Stomach smooth muscle (tissue), 2 donors: Measurements from ENCODE around the gene USP20.

ENCODE experiments used
- H3K27ac ChIP-seq: one replicate; pipeline ENCODE4 v1.7.0; 2013; ENCODE audit warnings: mild to moderate bottlenecking, low read length, inconsistent platforms
- H3K27me3 ChIP-seq, 2 donors: one replicate each; pipeline ENCODE4 v1.7.0; 2013; ENCODE audit warnings: low read length in 2 of 2; ENCODE audit not compliant: insufficient read depth in 2 of 2, control insufficient read depth in 1 of 2
- H3K36me3 ChIP-seq, 2 donors: one replicate each; pipeline ENCODE4 v1.7.0; 2013; ENCODE audit warnings: low read length in 2 of 2; ENCODE audit not compliant: control insufficient read depth in 2 of 2, insufficient read depth in 2 of 2
- H3K4me1 ChIP-seq: one replicate; pipeline ENCODE4 v1.7.0; 2013; ENCODE audit warnings: low read length; ENCODE audit not compliant: control insufficient read depth, insufficient read depth
- H3K4me3 ChIP-seq, 2 donors: one replicate each; pipeline ENCODE4 v1.7.0; 2013; ENCODE audit warnings: low read length in 2 of 2
- H3K9ac ChIP-seq, 2 donors: one replicate each; pipeline ENCODE4 v1.7.0; 2013; ENCODE audit warnings: low read length in 2 of 2, mild to moderate bottlenecking in 1 of 2
- H3K9me3 ChIP-seq, 2 donors: one replicate each; pipeline ENCODE4 v1.7.0; 2013; ENCODE audit warnings: low read length in 2 of 2; ENCODE audit not compliant: control insufficient read depth in 2 of 2
- donor health status: healthy.
- donor health status: Pancreatic carcinoma.

The USP20 gene

GRCh38 chr9:129894120-129894823, 59.0 kb downstream of the USP20 start:
- Histone ChIP-seq H3K36me3 (peaks cover 14 to 36% of the 10 kb centered on the region in 2 donors), H3K27ac (no peak overlapping the region), H3K9me3 (no peaks in the 10 kb centered on the region), H3K9ac (no peak overlapping the region), H3K4me1 (peaks cover 3% of the 10 kb centered on the region), H3K4me3 (no peak overlapping the region), H3K27me3 (no peaks in the 10 kb centered on the region)

GRCh38 chr9:129895376-129896268, 60.4 kb downstream of the USP20 start:
- Histone ChIP-seq H3K9ac (no peak overlapping the region), H3K36me3 (peaks cover 18 to 43% of the 10 kb centered on the region in 2 donors)

GRCh38 chr9:129897263-129897662, 62.0 kb downstream of the USP20 start:
- H3K36me3 ChIP-seq, result peaks cover 27 to 51% of the 10 kb centered on the region in 2 donors
- no peak overlapping the region for H3K4me3 ChIP-seq
- H3K9me3 ChIP-seq, result no peaks in the 10 kb centered on the region
- peaks cover 3% of the 10 kb centered on the region for H3K4me1 ChIP-seq
- no peak overlapping the region for H3K27ac ChIP-seq
- H3K27me3 ChIP-seq, result no peaks in the 10 kb centered on the region
- H3K9ac ChIP-seq, result no peak overlapping the region

More at GRCh38 chr9:129895376-129896268, 60.4 kb downstream of the USP20 start:
- H3K4me1 ChIP-seq, result peaks cover 3% of the 10 kb centered on the region
- H3K4me3 ChIP-seq, result no peak overlapping the region
- no peaks in the 10 kb centered on the region for H3K27me3 ChIP-seq
- H3K27ac ChIP-seq, result no peak overlapping the region
- no peaks in the 10 kb centered on the region for H3K9me3 ChIP-seq

GRCh38 chr9:129898185-129898584, 62.9 kb downstream of the USP20 start:
- no peaks in the 10 kb centered on the region for H3K27me3 ChIP-seq
- H3K4me3 ChIP-seq, result no peak overlapping the region
- H3K4me1 ChIP-seq, result peaks cover 3% of the 10 kb centered on the region
- H3K9me3 ChIP-seq, result no peaks in the 10 kb centered on the region
- no peak overlapping the region for H3K27ac ChIP-seq
- no peak overlapping the region for H3K9ac ChIP-seq
- peaks cover 30 to 56% of the 10 kb centered on the region in 2 donors for H3K36me3 ChIP-seq

- Histone ChIP-seq H3K9me3 (no peaks in the 10 kb centered on the region), H3K36me3 (peaks cover 36 to 51% of the 10 kb centered on the region in 2 donors), H3K27ac (no peak overlapping the region)
These were observed 64.4 kb downstream of the USP20 start for GRCh38 chr9:129899620-129900019.

GRCh38 chr9:129900263-129901027, 65.2 kb downstream of the USP20 start:
- Histone ChIP-seq H3K27me3 (no peaks in the 10 kb centered on the region), H3K27ac (no peak overlapping the region), H3K4me1 (peaks cover 3% of the 10 kb centered on the region), H3K36me3 (peaks cover 36 to 45% of the 10 kb centered on the region in 2 donors), H3K4me3 (no peak overlapping the region), H3K9me3 (no peaks in the 10 kb centered on the region), H3K9ac (no peak overlapping the region)

More at GRCh38 chr9:129899620-129900019, 64.4 kb downstream of the USP20 start:
- no peaks in the 10 kb centered on the region for H3K27me3 ChIP-seq
- no peak overlapping the region for H3K9ac ChIP-seq
- no peak overlapping the region for H3K4me3 ChIP-seq
- H3K4me1 ChIP-seq, result peaks cover 3% of the 10 kb centered on the region

GRCh38 chr9:129901993-129902739, 66.9 kb downstream of the USP20 start:
- peaks cover 30 to 40% of the 10 kb centered on the region in 2 donors for H3K36me3 ChIP-seq
- no peak overlapping the region for H3K27ac ChIP-seq
- H3K9ac ChIP-seq, result no peak overlapping the region
- no peaks in the 10 kb centered on the region for H3K9me3 ChIP-seq
- no peaks in the 10 kb centered on the region for H3K27me3 ChIP-seq
- peaks cover 3% of the 10 kb centered on the region for H3K4me1 ChIP-seq
- H3K4me3 ChIP-seq, result no peak overlapping the region

- H3K9ac ChIP-seq, result no peak overlapping the region
- peaks cover 34 to 44% of the 10 kb centered on the region in 2 donors for H3K36me3 ChIP-seq
These were observed 67.5 kb downstream of the USP20 start for GRCh38 chr9:129902740-129903134.

GRCh38 chr9:129904734-129905133, 69.5 kb downstream of the USP20 start:
- Histone ChIP-seq H3K36me3 (peaks cover 32 to 41% of the 10 kb centered on the region in 2 donors), H3K27me3 (no peaks in the 10 kb centered on the region), H3K9ac (no peak overlapping the region), H3K4me3 (no peak overlapping the region), H3K4me1 (no peaks in the 10 kb centered on the region), H3K9me3 (no peaks in the 10 kb centered on the region), H3K27ac (no peak overlapping the region)

More at GRCh38 chr9:129902740-129903134, 67.5 kb downstream of the USP20 start:
- H3K27ac ChIP-seq, result no peak overlapping the region
- no peaks in the 10 kb centered on the region for H3K9me3 ChIP-seq
- H3K4me1 ChIP-seq, result peaks cover 3% of the 10 kb centered on the region
- no peaks in the 10 kb centered on the region for H3K27me3 ChIP-seq
- no peak overlapping the region for H3K4me3 ChIP-seq

- peaks cover 25 to 36% of the 10 kb centered on the region in 2 donors for H3K36me3 ChIP-seq
- H3K4me1 ChIP-seq, result no peaks in the 10 kb centered on the region
- no peaks in the 10 kb centered on the region for H3K27me3 ChIP-seq
- no peak overlapping the region for H3K4me3 ChIP-seq
- H3K27ac ChIP-seq, result no peak overlapping the region
- H3K9me3 ChIP-seq, result no peaks in the 10 kb centered on the region
- H3K9ac ChIP-seq, result no peak overlapping the region
These were observed 71.0 kb downstream of the USP20 start for GRCh38 chr9:129906298-129906697.
